HL-60 (cell line): ENCODE measurements around the gene NKX1-1.

ENCODE experiments used
- CTCF ChIP-seq: IDR thresholded peaks from one replicate; pipeline ENCODE4 v1.5.1; 2011; ENCODE audit warnings: low read length, control low read depth, inconsistent platforms; ENCODE audit not compliant: insufficient read depth
- REST ChIP-seq: IDR thresholded peaks from 2 replicates; pipeline ENCODE4 v1.6.1; 2012; ENCODE audit warnings: low read depth; ENCODE audit not compliant: insufficient replicate concordance
- SPI1 ChIP-seq: IDR thresholded peaks from 2 replicates; pipeline ENCODE4 v1.6.1; 2012; ENCODE audit warnings: low read depth, mild to moderate bottlenecking, borderline replicate concordance

DNA sequence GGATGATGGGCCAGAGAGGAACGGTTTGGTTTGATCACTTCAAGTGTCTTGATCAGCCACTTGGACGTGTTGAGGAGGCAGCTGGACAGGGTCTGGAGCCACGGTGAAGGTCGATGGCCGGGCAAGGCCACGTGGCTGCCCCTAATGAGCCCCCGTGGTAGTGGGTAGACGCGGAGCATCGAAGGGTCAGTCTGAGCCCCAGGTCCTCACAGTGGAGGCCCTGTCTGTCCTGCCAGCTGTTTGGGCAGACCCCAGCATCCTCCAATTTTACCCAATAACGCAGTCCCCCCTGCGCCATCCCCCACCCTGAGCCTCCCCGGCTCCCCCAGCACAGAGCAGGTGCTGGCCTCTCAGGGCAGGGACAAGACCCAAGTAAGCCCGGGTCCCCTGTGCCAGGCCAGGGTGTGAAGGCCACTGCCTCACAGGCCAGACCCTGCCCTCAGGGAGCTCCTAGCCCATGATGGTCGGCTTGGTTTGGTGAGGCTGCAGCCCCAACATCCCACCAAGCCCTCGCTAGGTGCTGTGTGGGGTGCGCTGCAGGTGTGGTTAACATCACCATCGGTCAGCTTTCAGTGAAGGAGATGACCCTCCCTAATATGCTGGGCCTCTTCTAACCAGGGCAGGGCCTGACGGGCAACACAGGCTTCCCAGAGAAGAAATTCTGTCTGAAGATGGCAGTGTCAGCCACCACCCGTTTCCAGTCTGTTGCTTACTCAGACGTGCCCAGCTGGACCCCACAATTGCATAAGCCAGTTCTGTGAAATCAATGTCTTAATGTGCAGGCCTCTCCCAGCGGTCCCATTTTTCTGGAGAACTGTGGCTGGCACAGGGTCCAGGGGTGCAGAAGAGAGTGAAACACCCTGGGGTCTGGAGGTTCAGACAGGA is 40.5 kb upstream of the NKX1-1 start:
- TF ChIP-seq CTCF (no peak), SPI1 (no peak), REST (no peak)
